NB4 (cell line): ENCODE data around the gene SLX9.

Experiments used
- MYC ChIP-seq: IDR thresholded peaks from 2 replicates; pipeline ENCODE4 v1.6.1; 2011; ENCODE audit warnings: low read depth, low read length
- POLR2A ChIP-seq: IDR thresholded peaks from 2 replicates; pipeline ENCODE4 v1.6.1; 2011; ENCODE audit warnings: mild to moderate bottlenecking; ENCODE audit not compliant: insufficient read length; ENCODE audit errors: extremely low read depth
- TF ChIP-seq, protein P1 (sequence below): IDR thresholded peaks from one replicate; pipeline ENCODE4 v1.5.1; 2012; ENCODE audit warnings: low read depth, low read length

GRCh38 chr21:44910229-44911067 lies 29.4 kb upstream of the SLX9 start:
- TF ChIP-seq, protein P1, sequence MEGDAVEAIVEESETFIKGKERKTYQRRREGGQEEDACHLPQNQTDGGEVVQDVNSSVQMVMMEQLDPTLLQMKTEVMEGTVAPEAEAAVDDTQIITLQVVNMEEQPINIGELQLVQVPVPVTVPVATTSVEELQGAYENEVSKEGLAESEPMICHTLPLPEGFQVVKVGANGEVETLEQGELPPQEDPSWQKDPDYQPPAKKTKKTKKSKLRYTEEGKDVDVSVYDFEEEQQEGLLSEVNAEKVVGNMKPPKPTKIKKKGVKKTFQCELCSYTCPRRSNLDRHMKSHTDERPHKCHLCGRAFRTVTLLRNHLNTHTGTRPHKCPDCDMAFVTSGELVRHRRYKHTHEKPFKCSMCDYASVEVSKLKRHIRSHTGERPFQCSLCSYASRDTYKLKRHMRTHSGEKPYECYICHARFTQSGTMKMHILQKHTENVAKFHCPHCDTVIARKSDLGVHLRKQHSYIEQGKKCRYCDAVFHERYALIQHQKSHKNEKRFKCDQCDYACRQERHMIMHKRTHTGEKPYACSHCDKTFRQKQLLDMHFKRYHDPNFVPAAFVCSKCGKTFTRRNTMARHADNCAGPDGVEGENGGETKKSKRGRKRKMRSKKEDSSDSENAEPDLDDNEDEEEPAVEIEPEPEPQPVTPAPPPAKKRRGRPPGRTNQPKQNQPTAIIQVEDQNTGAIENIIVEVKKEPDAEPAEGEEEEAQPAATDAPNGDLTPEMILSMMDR = no peak
- TF ChIP-seq POLR2A = no peak
- TF ChIP-seq MYC = no peak
